ENCODE results near the gene SEC22B.
"Not testable (repeated sequence)": the region's sequence is repeated elsewhere in the genome, so short reads cannot be mapped to it uniquely, and the experiment has no call there.

- TF ChIP-seq CTCF, EZH2 (IDR thresholded peaks at IDR 0.05): not testable (repeated sequence)
Measured at GRCh38 chr1:120126216-120126615, 50.1 kb downstream of the SEC22B start.
